HG02678 (cell line): ENCODE data around the gene SMG6.
"Not testable (repeated sequence)": the region's sequence is repeated elsewhere in the genome, so short reads cannot be mapped to it uniquely, and the experiment has no call there.

Source experiments
- ATAC-seq: cut with Tn5 transposase; IDR thresholded peaks from one replicate; pipeline ENCODE4 v1.9.1; 2021; ENCODE audit warnings: mild to moderate bottlenecking, moderate library complexity; ENCODE audit not compliant: unreplicated experiment

SMG6 gene

DNA sequence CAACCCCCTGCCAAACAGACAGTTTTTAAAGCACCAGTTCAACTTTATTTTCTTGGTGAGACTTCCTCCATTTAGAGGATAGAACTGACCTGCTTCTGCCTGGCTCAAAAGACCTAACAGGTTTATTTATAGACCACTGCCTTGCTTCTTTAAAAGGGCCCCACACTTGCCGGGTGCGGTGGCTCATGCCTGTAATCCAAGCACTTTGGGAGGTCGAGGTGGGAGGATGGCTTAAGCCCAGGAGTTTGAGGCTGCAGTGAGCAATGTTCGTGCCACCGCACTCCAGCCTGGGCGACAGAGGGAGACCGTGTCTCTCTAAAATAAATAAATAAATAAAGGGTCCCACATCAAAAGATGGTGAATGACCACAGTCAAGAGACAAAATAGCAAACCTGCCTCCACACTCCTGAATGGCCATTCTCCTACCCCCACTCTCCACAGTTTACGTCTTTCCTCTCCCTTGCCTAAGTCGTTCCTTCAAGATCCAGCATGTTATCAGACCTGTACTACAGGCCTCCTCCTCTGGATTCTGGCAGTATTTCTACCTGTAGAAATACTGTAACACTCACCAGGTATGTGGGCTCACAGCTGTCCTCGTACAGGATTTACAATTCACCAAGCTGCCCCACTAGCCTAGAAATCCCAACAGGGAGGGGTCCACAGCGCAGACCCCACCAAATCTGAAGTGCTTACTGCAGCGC lies 95.6 kb downstream of the SMG6 start:
- ATAC-seq = no peak

DNA sequence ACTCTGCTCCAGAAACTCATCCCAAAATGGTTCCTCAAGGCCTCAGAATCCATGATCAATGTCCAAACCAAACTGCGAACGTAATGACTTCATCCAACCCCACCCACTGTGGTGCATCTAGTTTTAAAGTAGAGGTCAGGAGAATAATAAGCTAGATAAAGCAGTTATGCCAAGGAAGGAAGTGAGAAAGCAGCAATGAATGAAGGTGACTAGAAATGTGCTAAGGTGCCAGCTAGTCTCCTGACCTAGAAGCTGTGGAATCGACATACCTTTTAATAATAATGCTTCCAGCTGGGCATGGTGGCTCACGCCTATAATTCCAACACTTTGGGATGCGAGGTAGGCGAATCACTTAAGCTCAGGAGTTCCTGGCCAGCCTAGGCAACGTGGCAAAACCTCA lies 99.2 kb downstream of the SMG6 start:
- ATAC-seq = no peak

DNA sequence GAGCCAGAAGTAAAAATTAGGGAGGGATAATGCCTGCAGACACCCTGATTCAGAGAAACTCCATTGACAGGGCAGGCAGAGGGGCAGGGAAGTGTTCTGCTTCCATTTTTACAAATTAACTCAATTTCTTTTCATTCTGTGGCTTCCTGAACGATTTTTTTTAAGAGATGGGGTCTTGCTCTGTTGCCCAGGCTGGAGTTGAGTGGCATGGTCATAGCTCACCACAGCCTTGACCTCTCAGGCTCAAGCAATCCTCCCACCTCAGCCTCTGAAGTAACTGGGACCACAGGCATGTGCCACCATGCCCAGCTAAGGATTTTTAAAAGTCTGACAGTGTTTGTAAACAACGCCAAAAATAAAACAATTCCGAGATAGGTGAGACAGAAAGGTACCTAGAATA lies 99.8 kb downstream of the SMG6 start:
- no peak for ATAC-seq

DNA sequence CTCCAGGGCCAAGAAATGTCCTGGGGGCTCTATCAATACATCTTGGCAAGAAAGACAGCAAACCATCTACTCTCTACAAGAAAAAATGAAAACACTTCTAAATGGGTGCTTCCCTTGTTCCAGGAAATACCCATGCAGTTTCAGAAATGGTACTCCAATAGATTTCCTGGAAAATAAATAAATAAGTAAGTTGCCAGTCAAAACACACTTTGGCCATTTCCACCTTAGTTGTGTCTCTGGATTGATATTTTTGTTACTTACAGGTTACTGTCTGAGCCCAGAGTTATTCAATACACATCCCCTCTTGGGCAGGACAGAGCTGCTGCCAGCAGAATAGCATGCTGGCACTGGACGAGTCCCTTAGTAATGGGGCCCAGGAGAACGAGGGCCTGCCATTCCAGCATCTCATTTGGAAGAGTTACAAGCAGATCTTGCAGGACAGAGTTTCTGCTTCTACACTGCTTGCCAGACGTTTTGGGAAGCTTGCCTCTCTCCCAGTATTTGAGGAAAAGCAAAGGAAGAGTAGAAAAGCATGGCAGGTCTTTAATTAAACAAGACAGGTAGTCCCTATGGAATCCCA lies 100.5 kb downstream of the SMG6 start:
- ATAC-seq = no peak

DNA sequence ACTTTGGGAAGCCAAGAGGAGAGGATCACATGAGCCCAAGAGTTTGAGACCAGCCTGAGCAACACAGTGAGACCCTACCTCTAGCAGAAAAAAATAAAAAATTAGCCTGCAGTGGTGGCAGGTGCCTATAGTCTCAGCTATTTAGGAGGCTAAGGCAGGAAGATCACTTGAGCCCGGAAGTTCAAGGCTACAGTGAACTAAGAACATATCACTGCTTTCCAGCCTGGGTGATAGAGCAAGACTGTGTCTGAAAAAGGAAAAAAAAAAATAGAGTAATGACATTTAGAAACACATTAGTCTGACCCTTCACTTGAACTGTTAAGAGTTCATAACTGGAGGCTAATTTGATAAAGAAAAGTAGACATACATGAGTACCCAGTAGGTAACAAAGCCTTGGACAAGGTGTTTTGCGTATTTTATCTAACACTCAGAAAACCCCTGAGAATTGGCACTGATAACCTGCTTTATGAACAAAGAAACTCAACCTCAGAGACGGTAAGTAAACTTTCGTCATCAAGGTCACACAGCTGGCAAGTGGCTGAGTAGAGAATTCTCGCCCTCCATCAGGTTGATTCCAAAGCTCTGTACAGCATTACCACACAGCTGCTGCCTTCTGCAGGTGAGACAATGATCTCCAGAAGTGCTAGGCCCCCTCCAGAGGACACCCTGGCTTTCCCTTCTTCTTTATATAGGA lies 101.1 kb downstream of the SMG6 start:
- no peak for ATAC-seq

DNA sequence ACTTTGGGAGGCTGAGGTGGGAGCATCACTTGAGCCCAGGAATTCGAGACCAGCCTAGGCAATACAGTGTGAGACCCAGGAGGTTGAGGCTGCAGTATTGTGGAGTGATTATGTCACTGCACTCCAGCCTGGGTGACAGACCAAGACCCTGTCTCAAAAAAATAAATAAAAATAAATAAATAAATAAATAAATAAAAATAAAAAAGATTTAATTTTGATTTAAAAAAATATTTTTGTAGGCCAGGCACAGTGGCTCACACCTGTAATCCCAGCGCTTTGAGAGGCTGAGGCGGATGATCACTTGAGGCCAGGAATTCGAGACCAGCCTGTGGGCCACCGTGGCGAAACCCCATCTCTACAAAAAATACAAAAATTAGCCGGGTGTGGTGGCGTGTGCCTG lies 104.2 kb downstream of the SMG6 start:
- not testable (repeated sequence) for ATAC-seq

DNA sequence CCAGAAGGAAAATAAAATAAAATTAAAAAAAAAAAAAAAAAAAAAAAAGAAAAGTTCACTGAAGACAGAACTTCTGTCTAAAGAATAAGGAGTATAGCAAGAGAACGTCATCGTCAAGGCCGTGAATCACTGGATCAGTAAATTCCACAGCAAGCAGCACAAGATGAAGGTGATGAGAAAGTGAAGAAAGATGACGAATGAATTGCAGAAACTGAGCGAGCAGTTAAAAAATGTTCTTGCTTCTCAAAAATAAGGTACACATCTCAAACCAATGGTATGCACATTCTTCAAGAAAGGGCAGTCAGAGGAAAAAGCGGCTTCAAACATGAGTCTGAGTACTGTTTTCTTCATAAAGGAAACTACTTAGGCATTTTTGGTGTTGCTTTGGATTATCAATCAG lies 104.7 kb downstream of the SMG6 start:
- ATAC-seq = no peak

DNA sequence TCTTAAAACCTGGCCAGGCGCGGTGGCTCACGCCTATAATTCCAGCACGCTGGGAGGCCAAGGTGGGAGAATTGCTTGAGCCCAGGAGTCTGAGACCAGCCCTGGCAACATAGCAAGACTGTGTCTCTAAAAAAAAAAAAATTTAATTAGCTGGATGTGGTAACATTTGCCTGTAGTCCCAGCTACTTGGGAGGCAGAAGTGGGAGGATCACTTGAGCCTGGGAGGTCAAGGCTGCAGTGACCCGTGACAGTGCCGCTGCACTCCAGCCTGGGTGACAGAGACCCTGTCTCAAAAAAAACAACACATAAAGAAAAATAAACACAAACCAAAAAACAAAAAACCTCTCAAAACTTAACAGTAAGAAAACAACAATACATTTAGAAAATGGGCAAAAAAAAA lies 106.3 kb downstream of the SMG6 start:
- ATAC-seq = no peak

DNA sequence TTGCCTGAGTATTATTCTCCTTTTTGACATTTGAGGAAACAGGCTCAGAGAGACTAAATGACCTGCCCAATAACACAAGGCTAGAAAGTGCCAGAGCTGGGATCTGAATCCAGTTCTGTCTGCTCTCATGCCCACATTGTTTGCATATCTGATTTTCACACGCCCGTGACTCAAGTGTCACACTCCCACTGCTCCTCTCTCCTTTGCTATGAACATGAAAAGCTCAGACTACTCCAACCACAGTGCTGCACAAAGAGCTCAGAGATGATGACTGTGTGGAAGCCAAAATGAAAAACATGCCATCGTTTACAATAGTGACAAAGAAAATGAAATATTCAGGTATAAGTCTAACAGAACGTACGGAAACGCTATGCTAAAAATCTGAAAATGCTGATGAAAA lies 107.9 kb downstream of the SMG6 start:
- no peak for ATAC-seq

DNA sequence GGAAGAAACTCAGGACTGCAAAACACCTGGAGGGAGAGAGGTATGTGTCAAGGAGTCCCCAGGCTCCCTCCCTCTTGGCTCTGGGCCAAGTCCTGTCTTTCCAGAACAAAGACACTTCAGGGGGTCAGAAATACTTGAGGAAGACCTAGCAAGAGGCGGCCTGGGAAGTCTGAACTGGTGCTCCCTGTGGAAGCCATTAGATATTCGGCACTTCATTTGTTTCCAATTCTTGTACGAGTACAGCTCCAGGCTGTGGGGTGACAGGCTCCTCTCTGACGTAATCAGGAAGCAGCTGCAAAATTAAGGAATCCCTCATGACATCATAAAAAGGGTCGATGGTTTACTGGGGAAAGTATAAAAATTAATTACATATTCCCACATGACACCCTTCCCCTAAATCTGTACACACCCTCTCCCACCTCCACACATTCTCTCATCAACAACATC lies 108.7 kb downstream of the SMG6 start:
- no peak for ATAC-seq

DNA sequence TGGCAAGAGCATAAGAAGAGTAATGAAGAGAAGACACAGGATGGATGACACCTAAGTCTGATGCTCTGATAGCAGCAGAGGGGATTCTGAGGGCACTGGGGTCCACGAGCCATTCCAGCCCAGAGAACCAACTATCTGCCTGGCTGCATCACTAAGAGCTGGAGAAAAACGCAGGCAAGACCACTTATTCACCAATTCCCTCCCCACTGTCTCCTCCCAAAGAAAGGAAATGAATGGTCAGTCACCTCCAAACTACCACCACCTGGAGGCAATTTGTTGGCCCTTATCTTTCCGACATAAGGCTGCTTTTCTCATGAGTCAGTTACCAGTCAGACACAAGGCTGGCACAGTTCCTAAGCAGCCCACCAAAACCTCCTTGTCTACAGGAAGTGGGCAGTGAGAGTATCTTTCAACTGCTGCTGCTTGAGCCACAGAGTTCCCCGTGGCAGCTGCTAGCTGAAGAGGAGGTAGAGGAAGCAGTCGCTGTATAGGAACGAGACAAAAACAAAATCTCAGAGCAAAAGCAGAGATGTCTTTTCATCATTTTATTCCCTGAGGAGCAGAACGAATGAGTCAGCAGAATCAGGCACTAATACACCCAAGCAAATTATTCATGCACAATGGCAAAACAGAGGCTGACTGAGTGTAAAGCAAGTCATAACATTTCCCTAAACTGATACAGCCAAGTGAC lies 111.1 kb downstream of the SMG6 start:
- peak; percentile 61 for ATAC-seq

DNA sequence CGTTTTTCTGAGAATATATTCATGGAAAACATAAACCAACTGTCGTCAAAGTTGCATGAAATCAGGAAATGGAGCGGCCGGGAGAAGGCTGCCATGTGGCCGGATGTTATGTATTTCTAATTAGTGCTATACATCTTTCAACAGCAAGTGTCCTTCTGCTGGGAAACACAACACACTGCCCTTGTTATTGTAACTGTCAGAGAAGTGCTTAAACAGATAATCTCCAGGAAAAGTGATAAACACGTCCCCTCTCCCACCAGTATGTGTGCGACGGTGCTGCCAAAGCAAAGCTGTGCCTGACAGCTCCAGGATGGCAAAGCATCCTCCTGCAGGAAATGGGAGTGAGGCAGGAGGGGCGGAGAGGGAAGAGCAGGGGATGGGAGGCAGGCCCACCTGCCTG lies 111.8 kb downstream of the SMG6 start:
- ATAC-seq = no peak

DNA sequence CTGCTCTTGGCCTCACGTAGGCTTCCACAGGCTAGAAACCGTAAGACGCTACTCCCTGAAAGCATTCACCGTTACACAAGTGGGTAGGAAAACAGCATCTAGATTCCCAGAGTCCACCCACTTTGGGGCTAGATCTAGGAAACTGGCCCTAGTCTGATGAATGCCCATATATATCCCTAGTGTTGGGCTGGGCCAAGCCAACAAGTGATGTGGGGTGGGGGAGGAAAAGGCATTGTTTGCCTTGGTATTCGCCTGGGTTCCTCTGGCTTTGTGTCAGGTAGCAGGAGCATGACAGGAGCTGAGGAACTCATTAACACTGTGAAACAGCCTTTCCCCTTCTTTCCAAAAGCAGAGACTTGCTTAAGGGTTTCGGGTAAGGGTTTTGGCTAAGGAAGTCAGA lies 112.4 kb downstream of the SMG6 start:
- ATAC-seq = no peak

DNA sequence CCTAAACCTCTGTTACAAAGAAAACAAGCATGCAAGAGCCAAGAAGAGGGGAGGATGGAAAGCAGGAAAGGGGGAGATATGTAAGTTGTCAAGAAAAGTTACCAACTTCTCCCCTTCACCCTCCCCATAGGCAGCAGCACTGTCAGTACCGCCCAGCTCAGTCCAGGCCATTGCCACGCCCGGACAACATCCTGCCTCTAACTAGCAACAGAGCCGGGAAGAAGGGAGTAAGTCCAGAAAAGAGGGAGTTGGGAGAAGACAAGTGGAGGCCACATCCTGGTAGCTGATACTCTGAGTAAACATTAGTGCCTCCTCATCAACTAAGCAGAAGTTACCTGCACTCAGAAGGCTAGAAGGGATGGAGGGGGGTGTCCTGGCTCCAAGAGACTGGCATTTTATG lies 113.6 kb downstream of the SMG6 start:
- ATAC-seq = no peak

DNA sequence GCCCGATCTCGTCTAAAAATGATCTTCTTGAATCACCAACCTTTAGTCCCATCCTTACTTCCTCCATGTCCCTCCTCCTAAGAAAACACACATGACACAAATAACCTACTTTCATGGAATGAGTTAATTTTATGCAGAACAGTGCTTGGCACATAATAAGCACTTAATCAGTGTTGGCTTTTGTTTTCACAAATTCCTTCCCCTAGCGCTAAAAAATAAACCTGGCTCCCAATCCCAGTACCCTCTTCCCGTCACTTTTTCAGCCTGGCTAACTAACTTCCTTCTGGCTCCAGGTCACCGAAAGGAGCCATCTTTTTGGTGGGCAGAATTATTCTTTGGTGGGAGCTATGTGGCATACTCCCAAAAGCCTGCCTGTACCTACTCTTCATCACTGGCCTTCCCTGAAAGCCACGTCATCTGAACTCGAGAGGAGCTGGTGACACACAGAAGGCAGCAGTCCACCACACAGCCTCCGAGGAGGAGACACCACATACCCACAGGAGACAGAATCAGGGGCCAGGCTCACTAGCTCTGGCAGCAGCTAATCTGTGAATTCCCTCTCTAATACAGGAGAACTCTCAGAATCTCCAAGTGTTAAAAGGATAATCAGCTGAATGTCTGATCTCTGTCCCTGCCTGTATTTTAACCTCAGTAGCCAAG lies 114.5 kb downstream of the SMG6 start:
- no peak for ATAC-seq

DNA sequence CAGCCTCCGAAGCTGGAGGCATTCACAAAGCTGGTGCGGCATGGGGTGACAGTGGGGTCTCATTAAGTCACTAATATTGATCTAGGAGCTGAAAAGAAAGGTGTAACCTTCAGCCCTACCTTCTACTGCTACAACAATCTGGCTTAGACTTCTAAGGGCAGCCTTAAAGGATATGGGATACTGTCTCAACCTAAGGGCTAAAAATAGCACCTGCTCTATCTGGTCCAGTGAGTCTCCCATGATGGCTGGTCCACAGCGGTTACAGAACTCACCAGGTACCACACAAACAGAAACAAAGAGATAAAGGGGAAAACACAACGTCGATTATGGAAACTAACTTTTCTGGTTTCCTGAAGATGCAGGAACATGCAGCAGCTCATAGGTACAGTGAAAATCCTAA lies 115.8 kb downstream of the SMG6 start:
- ATAC-seq = no peak

DNA sequence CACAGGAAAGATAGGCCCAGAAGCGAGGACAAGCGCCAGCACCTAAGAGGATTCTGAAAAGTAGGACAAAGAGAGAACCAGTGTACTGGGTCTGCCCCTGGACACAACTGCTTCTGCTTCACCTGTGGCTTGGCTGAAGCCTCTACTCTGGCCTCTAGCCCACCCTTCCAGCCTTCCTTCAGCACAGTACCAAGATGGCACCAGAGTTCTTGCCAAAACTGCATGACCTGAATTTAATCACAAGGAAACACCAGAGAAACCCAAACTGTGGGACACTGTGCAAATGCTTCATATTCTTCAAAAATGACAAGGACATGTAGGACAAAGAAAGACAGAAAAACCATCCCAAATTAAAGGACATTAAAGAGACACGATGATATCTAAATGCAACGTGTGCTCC lies 116.6 kb downstream of the SMG6 start:
- ATAC-seq = no peak

DNA sequence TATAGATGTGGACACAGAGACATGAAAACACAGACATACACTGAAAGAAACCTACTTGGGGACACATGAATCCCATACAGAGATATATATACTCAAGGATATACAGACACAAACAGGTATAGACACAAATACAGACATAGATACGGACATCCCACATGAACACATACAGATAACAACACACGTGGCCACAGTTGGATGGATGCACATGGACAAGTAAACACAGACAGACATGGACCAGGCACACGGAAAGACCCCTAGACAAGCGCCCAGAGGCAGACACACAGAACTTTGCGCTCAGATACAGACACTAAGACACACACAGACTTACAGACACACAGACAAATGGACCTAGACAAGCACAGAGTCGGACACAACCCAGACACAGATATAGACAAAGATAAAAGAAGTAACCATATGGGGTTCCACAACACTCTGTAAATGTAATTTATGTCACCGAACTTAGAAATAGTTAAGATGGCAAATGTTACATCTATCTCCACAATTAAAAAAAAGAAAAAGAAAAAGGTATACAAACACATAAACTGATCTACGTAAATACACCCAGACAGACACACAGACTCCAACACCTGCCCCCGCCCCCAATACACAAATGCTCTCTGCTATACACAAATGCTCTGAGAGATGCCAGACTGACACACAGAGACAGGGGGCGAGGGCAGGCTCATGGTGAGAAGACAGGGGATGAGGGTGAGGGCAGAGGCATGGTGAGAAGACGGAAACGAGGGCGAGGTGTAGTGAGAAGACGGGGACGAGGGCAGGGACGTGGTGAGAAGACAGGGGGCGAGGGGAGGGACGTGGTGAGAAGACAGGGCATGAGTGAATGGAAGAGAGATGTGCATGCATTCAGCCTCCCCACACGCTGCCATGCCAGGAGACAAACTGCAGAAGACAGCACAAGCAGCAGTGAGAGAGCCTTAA lies 118.3 kb downstream of the SMG6 start:
- ATAC-seq = no peak

DNA sequence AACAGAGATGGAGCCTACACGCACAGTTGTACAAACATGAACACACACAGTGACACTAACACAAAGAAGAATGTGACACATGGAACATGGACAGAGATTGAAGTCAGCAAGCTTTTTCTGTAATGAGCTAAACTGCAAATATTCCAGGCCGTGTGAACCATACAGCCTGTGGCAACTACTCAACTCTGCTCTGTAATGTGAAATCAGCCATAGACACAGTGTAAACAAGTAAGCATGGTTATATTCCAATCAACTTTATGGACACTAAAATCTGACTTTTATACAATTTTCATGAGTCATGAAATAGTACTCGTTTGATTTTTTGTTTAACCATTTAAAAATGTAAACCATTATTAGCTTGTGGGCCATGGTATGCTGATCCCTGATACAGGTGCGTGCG lies 120.2 kb downstream of the SMG6 start:
- ATAC-seq = no peak

DNA sequence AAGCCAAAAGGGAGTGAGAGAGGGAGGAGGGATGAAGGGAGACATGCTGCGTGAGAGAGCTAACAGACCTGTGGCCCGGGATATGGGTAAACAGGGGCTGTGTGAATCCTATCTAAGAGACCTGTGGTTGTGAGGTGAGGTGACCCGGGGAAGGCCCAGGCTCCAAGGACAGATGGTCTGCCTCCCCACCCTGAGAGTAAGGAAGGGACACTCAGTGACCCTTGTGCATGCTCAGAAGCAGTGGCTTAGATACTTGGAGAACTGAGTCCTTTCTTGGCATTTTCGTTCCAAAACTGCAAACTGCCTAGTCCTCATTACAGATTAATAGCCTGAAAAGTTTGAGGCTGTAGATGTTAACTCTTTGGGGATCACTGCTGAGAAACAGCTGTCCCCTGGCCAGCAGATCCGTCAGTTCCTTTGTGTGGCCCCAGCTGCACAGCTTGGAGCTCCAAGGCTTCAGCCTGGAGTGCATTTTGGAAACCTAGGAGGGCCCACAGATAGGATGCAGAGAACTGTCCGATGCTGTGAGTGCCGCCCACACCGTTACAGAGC lies 121.6 kb downstream of the SMG6 start:
- ATAC-seq = no peak
